ENCODE measurements around the gene PPP1R9B. TPM values are rescaled to one million over a fixed set of nuclear protein-coding genes. Genes with fewer than 3 reads are reported as not detected.

The PPP1R9B gene
- total and polyA plus RNA-seq, 2 donors (not counting 1 experiment from before 2014, with no cell fraction given), result 80.7 to 220 TPM

DNA sequence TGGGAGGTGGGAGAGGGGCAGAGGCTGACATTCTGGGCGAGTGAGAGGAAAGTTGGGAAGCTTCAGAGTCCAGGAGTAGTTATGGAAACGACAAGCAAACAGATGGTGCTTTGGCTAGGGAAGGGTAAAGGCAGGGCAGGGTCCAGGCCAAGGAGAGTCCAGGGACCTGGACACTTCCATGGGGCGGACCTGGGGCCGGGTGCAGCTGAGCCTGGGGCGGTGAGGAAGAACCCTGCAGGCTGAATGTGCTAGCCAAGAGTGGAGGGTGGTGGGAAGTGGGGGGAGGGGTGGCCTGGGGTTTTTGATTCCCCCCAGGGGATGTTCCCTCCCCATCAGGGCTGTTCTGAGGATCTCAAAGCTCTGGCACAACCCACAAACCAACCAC lies 2.6 kb downstream of the PPP1R9B start:
- Histone ChIP-seq H3K79me2 (ENCODE audit: control insufficient read depth, insufficient read depth, low read length) (peaks cover 80% of the 10 kb centered on the region), H3K4me3 (ENCODE audit: control extremely low read depth in 1 of 5, extremely low read depth in 1 of 5, insufficient read depth in 1 of 5, low read depth in 2 of 5, low read length in 4 of 5) (peak overlapping the region; percentile 74 to 97 (median 85)), H3K4me2 (replicated peaks; ENCODE audit: low read depth, low read length, poor library complexity, severe bottlenecking) (peak overlapping the region; percentile 92), H3K4me1 (ENCODE audit: control insufficient read depth in 2 of 2, insufficient read depth in 2 of 2, low read length in 2 of 2) (peaks cover 50 to 66% of the 10 kb centered on the region in 2 donors), H3K27me3 (replicated peaks in 1 of 4; ENCODE audit: control extremely low read depth in 1 of 4, control insufficient read depth in 3 of 4, insufficient read depth in 4 of 4, low read length in 3 of 4) (no peaks in the 10 kb centered on the region), H3K36me3 (replicated peaks in 1 of 2; ENCODE audit: control extremely low read depth in 1 of 2, control insufficient read depth in 1 of 2, extremely low read depth in 1 of 2, insufficient read depth in 2 of 2, low read length in 1 of 2) (peaks cover 0 to 37% of the 10 kb centered on the region in 2 experiments), H3K9ac (ENCODE audit: low read length) (peak overlapping the region; percentile 95), H3K27ac (ENCODE audit: low read length in 2 of 2) (peak overlapping the region; percentile 82 to 94), H4K20me1 (ENCODE audit: control insufficient read depth, insufficient read depth, low read length, poor library complexity, severe bottlenecking) (peaks cover 73% of the 10 kb centered on the region), H2AFZ (ENCODE audit: insufficient read depth, low read depth, low read length, poor library complexity, severe bottlenecking) (no peak overlapping the region), H3K9me3 (ENCODE audit: control extremely low read depth in 1 of 3, control insufficient read depth in 2 of 3, insufficient read depth in 1 of 3, low read length in 2 of 3) (no peaks in the 10 kb centered on the region)
- no peak for DNase-seq
- POLR2A ChIA-PET, result interaction anchor here (0.6 to 1.8 kb wide), 7 partner anchors 8 to 905 kb away, joined by 3 to 11 read pairs (median 5); partner anchors contain the start of gene PDK2
- peak overlapping the region; percentile 100 for H3K4me3 Mint-ChIP-seq
- H3K4me1 Mint-ChIP-seq, result peaks cover 59% of the 10 kb centered on the region
- ATAC-seq (ENCODE audit: low read depth), result no peak
- no peaks in the 10 kb centered on the region for H3K27me3 Mint-ChIP-seq
- no peaks in the 10 kb centered on the region for H3K9me3 Mint-ChIP-seq (ENCODE audit: insufficient read depth)
- H3K27ac Mint-ChIP-seq, result peak overlapping the region; percentile 98
- WGBS (ENCODE audit: insufficient coverage), result 5% methylated on average over 5 of the region's 5 CpGs
- CTCF ChIA-PET, result interaction anchor here (0.7 to 5.1 kb wide), 13 partner anchors 9 to 150 kb away, joined by 3 to 59 read pairs (median 5); partner anchors contain the start of gene SAMD14
- intact Hi-C loops (cut with micrococcal nuclease), result loop anchor here (1.0 kb wide), 2 partner anchors 8 to 53 kb away; partner anchors contain the start of gene PDK2
- TF ChIP-seq EZH2 (IDR thresholded peaks at IDR 0.05; ENCODE audit: borderline replicate concordance, insufficient read depth, low read depth, low read length, poor library complexity, severe bottlenecking) (no peak), CTCF (IDR thresholded peaks at IDR 0.05) (no peak)

DNA sequence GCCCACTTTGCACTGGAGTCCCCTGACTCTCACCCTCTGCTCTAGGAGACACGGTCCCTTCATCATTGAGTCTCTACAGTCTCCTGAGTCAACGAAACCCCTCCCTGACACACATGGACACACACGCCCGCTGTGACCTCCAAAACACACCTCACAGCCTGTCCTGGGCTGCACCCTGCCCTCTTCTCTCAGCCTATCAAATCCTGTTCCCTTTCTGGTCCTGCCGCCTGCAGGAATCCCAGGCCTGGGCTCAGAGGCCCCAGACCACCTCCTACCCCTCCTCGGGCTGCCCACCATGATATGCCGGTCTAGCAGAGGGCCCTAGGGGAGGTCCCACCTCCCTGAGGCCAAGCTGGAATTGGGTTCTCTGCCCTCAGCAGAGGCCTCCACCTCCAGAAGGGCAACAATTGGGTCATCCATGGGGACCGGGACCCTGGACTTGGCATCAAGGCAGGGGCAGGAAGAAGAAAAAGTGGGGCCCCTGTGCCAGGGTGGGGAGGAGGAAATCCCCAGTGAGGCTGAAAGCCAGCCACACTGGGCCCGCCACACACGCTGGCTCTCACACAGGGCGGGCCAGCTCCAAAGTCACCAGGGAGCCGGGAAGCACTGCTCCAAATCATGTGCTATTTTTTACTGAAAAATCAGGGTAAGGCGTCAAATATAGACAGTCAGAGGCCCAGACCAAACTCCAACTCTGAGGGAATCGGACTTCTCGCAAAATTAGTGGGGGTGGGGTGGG lies 3.4 kb downstream of the PPP1R9B start:
- peak overlapping the region; percentile 98 for H3K27ac Mint-ChIP-seq
- peaks cover 50 to 66% of the 10 kb centered on the region in 2 donors for H3K4me1 ChIP-seq (ENCODE audit: control insufficient read depth in 2 of 2, insufficient read depth in 2 of 2, low read length in 2 of 2)
- ChIA-PET CTCF (interaction anchor here (0.7 to 5.1 kb wide), 10 partner anchors 14 to 151 kb away, joined by 3 to 59 read pairs (median 4); partner anchors contain the start of genes COL1A1 and SAMD14), POLR2A (interaction anchor here (1.0 to 1.6 kb wide), 3 partner anchors 11 to 53 kb away, joined by 4 to 5 read pairs (median 5); partner anchors contain the start of gene PDK2)
- H3K27ac ChIP-seq (ENCODE audit: low read length in 2 of 2), result peak overlapping the region; percentile 82 to 94
- H3K27me3 Mint-ChIP-seq, result no peaks in the 10 kb centered on the region
- no peak overlapping the region for H2AFZ ChIP-seq (ENCODE audit: insufficient read depth, low read depth, low read length, poor library complexity, severe bottlenecking)
- TF ChIP-seq CTCF (IDR thresholded peaks at IDR 0.05), result no peak
- no peak for TF ChIP-seq EZH2 (IDR thresholded peaks at IDR 0.05; ENCODE audit: borderline replicate concordance, insufficient read depth, low read depth, low read length, poor library complexity, severe bottlenecking)
- H3K9me3 Mint-ChIP-seq (ENCODE audit: insufficient read depth), result no peaks in the 10 kb centered on the region
- H3K9ac ChIP-seq (ENCODE audit: low read length), result peak overlapping the region; percentile 95
- WGBS (ENCODE audit: insufficient coverage), result 11% methylated on average over 11 of the region's 15 CpGs
- H3K27me3 ChIP-seq (replicated peaks in 1 of 4; ENCODE audit: control extremely low read depth in 1 of 4, control insufficient read depth in 3 of 4, insufficient read depth in 4 of 4, low read length in 3 of 4), result no peaks in the 10 kb centered on the region
- H3K4me3 ChIP-seq (ENCODE audit: control extremely low read depth in 1 of 5, extremely low read depth in 1 of 5, insufficient read depth in 1 of 5, low read depth in 2 of 5, low read length in 4 of 5), result peak overlapping the region; percentile 74 to 97 (median 85)
- peaks cover 0 to 44% of the 10 kb centered on the region in 2 experiments for H3K36me3 ChIP-seq (replicated peaks in 1 of 2; ENCODE audit: control extremely low read depth in 1 of 2, control insufficient read depth in 1 of 2, extremely low read depth in 1 of 2, insufficient read depth in 2 of 2, low read length in 1 of 2)
- peaks cover 64% of the 10 kb centered on the region for H3K4me1 Mint-ChIP-seq
- peaks cover 87% of the 10 kb centered on the region for H3K79me2 ChIP-seq (ENCODE audit: control insufficient read depth, insufficient read depth, low read length)
- H4K20me1 ChIP-seq (ENCODE audit: control insufficient read depth, insufficient read depth, low read length, poor library complexity, severe bottlenecking), result peaks cover 80% of the 10 kb centered on the region
- intact Hi-C loops (cut with micrococcal nuclease), result no loop called here
- H3K4me2 ChIP-seq (replicated peaks; ENCODE audit: low read depth, low read length, poor library complexity, severe bottlenecking), result peak overlapping the region; percentile 92
- H3K9me3 ChIP-seq (ENCODE audit: control extremely low read depth in 1 of 3, control insufficient read depth in 2 of 3, insufficient read depth in 1 of 3, low read length in 2 of 3), result no peaks in the 10 kb centered on the region
- ATAC-seq (ENCODE audit: low read depth) (no peak), DNase-seq (peak; percentile 49)
- H3K4me3 Mint-ChIP-seq, result peak overlapping the region; percentile 100
